GM18508 (cell line): ENCODE results near the gene HSD11B2.
A peak's percentile ranks its signal among the peaks of the same experiment; 100 is the strongest.

Experiments
- ATAC-seq: cut with Tn5 transposase; IDR thresholded peaks from one replicate; pipeline ENCODE4 v1.9.1; 2021; ENCODE audit warnings: moderate number of reproducible peaks; ENCODE audit not compliant: insufficient read depth, unreplicated experiment

HSD11B2 gene

DNA sequence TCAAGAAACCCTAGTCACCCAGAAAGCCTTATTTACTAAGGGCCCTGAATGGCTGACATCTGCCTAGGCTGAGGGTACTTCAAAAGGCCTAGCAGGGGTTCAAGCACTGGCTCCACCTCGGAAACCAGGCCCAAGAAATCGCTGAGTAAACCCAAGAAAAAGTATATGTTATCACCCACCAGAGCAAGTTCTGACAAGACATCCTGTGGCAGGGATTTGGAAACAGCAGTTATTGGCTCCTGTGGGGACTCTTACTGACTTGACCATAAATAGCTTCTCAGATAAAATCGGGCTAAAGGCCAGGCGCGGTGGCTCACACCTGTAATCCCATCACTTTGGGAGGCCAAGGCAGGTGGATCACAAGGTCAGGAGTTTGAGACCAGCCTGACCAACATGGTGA, 37.8 kb downstream of the HSD11B2 start:
- no peak for ATAC-seq

DNA sequence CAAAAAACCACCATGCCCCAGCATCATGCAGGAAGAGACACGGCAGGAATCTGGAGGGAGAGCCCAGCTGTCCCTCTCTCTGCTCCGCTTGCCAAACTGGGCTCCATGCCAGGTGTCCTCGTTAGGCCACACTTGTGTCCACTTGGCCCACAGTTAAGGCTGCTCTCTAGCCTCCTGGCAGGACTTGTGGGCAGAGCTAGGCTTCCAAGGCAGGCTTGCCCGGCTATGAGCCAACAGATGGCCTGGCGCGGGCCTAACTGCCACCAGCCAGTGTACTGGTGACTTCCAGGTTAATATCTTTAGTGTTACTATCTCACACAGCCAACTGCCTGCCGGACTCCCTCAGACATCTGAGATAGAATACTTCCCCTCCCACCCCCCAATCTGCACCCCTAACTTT, 39.4 kb downstream of the HSD11B2 start:
- ATAC-seq = no peak

DNA sequence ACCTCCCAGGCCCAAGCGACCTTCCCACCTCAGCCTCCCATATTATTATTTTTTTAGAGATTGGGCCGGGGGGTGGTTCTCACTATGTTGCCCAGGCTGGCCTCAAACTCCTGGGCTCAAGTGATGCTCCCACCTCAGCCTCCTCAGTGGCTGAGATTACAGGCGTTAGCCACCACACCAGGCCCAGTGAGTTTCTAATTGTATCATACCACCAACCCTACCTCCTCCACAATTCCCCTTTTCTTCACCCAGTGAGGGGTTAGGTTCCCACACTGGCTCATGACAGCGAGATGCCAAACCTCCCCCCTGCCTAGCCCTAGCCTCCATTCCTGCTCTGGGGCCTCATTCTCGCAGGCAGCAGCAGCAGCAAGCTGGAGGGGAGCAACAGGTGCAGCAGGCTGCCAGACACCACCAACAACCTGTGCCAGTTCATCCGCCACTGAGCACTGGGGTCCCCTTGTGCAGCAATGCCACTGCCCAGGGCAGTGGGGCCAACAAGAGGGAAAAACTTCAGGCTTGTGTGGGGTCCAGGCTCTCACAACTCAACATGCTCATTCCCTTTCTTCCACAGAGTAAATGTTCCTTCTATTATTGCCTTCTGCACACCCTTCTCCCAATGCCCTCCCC, 41.0 kb downstream of the HSD11B2 start:
- no peak for ATAC-seq

DNA sequence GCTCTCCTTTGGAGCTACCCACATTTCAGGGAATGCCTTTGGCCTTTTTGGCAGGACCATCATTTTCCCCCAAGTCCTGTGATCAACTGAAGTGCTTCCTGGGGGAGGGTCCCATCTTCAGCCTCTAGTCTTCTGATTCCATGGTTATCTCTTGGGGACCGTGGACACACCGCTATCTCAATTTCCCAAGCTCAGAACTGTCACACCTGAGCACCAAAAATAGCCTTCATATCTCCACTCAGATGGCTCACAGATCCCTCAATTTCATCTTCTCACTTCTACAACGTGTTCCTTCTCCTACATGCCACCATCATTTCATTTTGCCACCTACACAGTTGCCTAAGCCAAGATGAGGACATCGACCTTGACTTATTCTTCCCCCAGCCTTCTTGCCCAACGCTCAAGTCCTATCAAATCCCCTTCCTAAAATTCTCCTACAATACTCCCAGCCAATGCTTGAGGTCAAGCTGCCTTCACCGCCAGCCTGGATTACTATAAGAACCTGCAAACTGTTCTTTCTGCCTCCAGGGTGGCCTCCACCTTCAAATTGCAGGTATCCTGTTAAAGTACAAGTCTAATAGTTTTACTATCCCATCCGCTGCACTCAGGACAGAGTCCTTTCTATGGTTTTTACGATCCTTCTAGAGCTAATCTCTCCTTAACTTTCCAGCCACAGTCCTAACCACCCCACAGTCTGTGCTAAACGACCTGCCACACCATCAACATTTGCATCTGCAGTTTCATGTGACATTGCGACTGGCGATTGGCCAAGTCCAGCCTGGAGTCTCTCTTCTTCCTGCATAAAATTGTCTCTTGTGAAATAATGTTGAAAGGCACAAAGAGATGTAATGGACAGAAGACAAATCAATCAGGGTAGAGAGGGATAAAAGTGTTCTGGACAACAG, 43.9 kb downstream of the HSD11B2 start:
- ATAC-seq = no peak

DNA sequence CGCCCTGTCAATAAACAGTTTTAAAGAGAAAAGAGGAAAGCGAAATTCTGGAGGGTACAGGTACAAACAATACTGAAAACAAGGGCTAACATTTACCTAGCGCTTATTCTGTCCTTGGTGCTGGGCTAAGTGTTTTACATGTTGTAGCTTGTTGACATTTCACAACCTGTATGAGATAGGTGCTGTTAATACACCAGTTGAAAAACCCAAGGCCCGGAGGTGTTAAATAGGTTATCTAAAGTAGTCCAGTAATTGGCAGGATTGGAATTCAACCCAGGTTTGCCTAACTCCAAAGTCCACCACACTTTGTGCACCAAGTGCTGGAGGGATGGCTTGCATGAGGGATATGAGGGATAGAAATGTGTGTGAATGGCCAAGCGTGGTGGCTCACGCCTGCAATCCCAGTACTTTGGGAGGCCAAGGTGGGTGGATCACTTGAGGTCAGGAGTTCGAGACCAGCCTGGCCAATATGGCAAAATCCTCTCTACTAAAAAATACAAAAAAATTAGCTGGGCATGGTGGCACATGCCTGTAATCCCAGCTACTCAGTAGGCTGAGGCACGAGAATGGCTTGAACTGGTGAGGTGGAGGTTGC, 47.1 kb downstream of the HSD11B2 start:
- ATAC-seq = no peak

DNA sequence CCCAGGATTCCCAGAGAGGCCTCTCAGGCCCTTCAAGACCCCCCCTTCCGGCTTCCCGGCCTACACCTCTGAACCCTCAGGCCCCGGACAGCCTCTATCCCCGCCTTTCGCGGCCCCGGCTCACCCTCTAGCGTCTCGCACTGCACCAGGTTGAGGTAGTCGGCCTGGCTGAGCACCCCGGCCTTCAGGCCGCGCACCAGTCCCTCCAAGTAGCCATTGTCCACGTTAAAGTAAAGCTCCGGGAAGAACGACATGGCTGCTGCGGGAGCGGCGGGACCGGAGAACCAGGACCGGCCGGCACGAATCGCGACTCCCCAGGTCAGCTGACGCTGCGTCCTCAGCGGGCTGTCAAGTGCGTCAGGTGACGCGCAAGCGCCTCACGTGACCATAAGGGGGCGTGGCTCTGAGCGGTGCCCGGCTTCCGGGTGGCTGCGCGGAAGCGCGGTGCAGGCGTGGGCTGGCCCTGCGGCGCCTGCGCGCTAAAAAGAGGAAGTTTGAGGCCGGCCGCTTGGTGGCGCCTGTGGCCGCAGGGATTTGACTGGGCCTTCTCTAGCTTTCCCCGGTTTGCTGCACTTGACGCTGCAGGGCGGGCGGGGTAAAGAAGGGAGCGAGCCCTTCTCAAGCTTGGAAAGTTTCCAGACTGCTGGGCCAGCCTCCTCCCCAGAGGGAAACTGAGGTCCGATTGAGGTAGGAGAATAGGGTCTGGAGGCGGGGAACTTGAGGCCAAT, 50.1 kb downstream of the HSD11B2 start, which contains the start of gene ATP6V0D1:
Gene ATP6V0D1, minus strand, starts transcription at position 325 of the 728 bp plus-strand sequence. Its CDS starts 71 bp downstream, at position 254.
- ATAC-seq = peak; percentile 71

DNA sequence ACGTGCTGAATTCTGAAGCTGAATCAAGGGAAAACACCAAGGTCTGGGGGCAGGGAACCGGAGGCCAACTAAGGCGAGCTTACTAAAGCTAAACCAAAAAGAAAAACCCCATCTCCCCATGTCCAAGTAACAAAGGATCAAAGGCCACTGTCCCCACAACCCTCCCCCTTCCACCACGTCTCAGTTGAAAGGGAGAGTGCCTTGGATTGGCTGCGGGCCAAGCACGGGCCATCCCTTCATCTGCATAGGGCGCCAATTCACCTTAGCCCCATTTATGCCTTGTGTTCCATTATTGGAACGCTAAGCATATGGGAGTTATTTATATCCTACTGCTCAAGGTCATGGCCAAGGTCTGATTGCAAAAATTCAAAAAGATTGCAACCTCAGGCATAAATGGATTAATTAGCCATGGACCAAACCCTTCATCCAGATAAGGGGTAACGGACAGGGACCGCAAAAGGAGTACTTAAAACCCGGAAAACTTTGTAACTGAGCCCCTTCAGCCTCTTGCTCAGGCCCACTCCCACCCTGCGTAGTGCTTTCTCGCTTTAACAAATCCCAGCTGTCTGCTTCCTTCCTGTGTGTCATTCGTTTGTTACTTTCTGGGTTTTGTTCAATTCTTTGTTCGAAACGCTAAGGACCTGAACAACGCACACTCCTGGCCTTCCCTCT, 50.8 kb downstream of the HSD11B2 start:
- ATAC-seq = no peak

DNA sequence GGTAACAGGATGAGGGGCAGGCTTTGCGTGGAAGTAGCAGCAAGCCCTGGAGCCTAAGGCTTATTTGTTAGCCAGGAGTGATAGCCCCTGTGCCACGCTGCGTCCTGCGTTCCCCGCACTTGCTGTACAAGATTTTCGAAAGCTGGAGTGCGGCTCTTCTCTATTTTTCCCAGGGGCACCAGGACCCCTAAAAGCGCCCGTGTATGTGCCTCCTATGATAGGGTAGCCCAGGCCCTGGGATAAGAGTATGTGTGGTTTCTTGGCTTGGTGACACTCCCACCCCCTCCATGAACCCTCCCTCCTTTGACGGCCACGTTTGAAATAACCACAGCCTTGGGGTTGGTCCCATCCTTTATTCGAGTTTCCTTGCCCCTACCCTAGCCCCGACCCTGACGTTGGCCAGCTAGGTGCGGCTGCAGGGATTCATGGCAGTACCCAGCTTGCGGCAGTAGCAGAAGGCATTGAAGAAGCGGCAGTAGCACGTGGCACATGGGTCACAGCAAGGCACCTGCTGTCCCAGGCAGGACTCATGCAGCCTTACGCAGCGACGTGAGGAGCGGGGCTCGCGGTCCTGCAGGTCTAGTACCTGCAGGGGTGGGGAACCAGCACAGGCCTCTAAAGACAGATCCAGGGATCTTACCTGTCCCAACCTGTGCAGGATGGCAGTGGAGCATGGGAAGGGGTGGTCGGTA, 51.5 kb downstream of the HSD11B2 start:
- no peak for ATAC-seq

DNA sequence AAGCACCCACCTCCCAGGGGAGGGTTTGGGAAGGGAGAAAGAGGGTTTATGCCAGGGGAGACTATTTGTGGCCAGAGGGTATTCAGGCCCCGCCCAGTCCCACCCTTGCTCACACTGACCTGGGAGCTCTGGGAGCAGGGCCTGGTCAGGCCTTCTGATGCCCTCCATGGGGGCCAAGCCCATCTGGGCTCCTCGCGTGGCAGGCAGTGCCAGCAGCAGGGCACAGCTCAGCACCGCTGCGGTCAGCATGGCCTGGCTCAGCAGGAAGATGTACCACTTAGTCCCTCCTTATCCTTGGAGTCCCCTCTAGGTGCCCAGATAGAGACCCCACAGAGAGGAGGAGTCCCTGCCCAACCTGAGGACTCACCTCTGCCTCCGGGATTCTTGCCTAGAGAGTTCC, 52.2 kb downstream of the HSD11B2 start, which contains the start of gene AGRP:
Gene AGRP, minus strand, starts transcription at position 398 of the 400 bp plus-strand sequence. Its CDS starts 149 bp downstream, at position 249.
- no peak for ATAC-seq

DNA sequence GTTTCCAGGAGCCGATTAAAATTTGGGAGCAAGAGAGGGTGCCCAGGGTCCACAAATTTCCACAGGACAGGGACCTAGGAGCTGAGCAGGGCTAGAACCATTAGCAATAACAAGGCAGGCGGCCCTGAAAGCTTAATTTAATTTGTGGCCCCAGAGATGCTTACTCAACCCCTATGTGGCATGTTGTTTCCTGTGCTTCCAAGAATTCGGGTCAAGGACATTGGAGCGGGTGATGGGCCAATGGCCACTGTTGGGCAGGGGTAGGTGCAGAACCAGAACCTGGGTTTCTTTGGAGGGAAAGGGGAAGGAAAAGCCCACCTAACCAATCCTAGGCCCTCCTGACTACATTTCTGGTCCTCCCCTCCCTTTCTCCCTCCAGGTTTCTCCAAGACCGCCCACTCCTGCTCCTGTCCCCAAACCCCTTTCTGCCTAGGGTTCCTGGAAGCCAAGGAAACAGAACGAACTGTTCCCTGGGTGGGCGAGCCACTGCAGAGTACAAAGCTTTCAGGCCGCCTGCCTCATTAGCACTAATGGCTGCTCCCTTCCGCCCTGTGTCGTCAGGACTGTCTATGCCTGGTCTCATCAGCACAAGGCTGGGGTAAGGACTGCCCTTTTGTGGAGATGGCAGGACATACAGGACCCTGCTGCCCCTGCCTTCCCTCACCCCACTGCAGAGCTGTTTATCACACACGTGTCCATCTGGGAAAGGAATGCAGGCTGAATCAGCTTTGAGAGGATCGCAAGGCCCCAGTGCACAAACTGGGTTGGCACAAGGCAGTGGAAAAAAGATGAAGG, 53.0 kb downstream of the HSD11B2 start:
- ATAC-seq = no peak

DNA sequence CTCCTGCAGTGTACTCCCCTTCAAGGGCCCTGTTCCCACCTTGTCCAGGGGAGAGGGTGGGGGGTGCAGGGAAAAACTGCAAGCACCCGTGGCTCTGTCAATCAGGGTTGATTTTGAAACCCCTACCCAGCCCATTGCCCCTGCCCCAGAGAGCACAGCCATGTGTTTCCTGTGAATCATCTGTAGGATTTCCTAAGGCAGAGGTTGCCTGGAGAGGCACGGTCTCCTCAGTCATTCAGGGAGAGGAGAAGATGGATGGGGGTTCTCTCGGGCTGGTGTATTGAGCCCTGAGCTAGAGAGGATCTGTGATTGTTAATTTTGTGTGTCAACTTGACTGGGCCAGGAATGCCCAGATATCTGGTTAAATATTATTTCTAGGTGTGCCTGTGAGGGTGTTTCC, 55.9 kb downstream of the HSD11B2 start:
- ATAC-seq = no peak
